Activated CD4-positive, alpha-beta T cell treated with anti-CD3 and anti-CD28 coated beads, Interleukin-2, amount 10 ng/mL, durations not matched to agents 7 days and 5 days (primary cell): ENCODE measurements around the gene C1orf167. TPM values are rescaled to one million over a fixed set of nuclear protein-coding genes. Genes with fewer than 3 reads are reported as not detected.

Experiments
- CTCF ChIA-PET: fragments of 350-600 bp; sonication (Branson Sonifier 250); formaldehyde crosslinking; loops from one replicate; lab custom pipeline; 2021; ENCODE audit warnings: antibody characterized with exemption; lab: Charles Lee
- POLR2A ChIA-PET: fragments of 350-600 bp; sonication (Branson Sonifier 250); formaldehyde crosslinking; loops from one replicate; lab custom pipeline; 2021; ENCODE audit warnings: antibody characterized with exemption; lab: Charles Lee
- DNase-seq: peaks from one replicate; pipeline ENCODE4 v3.0.0-alpha.2; 2020
- H3K27ac Mint-ChIP-seq: one replicate; pipeline ENCODE4 v1.8.0; 2021; ENCODE audit warnings: mild to moderate bottlenecking, moderate library complexity, mixed read lengths
- H3K27me3 Mint-ChIP-seq: one replicate; pipeline ENCODE4 v1.8.0; 2021; ENCODE audit warnings: mixed read lengths
- H3K36me3 Mint-ChIP-seq: one replicate; pipeline ENCODE4 v1.8.0; 2021; ENCODE audit warnings: low read depth, mixed read lengths
- H3K4me1 Mint-ChIP-seq: one replicate; pipeline ENCODE4 v1.8.0; 2021; ENCODE audit warnings: mixed read lengths
- H3K4me3 Mint-ChIP-seq: one replicate; pipeline ENCODE4 v1.8.0; 2021; ENCODE audit warnings: mild to moderate bottlenecking, moderate library complexity, mixed read lengths
- H3K9me3 Mint-ChIP-seq: one replicate; pipeline ENCODE4 v1.8.0; 2021; ENCODE audit warnings: mixed read lengths
- total RNA-seq, 2 experiments: library from RNA; stranded (reverse); gene quantifications; one replicate each; pipeline ENCODE4 v1.2.3, GENCODE V29; 2021

C1orf167 gene
- total RNA-seq, 2 experiments from 2014 or later = not detected

DNA sequence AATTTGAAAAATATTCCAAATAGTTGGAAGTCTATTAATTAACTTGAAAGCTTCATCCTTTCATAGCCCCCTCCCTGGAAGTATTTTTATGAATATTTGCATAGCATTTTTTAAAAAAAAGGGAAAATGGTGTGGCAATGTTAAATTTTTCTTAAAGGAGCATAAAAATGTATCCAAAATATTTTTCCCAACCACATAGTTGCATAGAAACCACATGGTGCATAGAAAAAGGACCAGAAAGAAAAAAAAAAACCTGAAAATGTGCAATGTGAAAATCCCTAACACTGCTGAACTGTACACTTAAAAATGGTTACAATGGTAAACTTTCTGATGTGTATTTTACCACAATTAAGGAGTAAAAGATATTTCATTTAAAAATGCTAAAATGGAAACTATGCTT lies 8.0 kb downstream of the C1orf167 start:
- POLR2A ChIA-PET = no interaction called here

DNA sequence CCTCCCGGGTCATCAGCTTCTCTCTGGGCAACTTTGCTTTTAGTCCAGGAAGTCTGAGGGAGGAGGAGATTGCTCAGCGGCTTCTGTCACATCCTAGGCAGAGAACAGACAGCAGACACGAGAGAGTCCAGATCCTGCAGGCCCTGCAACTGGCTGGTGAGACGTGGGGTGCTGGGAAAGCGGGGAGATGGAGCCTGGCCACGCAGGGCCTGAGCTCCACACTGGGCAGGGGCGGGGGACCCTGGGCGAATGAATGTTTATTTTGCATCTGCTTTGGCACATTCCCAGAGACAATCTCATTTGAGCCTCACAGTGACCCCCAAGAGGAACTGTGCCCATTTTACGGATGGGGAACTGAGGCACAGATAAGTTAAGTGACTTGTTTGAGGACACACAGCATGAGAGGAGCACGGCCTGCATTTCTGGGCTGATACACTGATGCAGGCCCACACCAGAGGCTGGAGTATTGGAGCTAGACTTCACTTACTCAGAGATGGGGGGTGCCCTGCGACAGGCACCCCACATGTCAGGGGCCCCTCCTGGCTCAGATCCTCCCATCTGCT lies 9.6 kb downstream of the C1orf167 start:
- Mint-ChIP-seq H3K9me3 (no peaks in the 10 kb centered on the region), H3K4me1 (no peaks in the 10 kb centered on the region), H3K27ac (no peak overlapping the region), H3K36me3 (no peaks in the 10 kb centered on the region), H3K4me3 (no peak overlapping the region), H3K27me3 (peaks cover 5% of the 10 kb centered on the region)
- ChIA-PET CTCF (no interaction called here), POLR2A (interaction anchor here (0.7 kb wide), 1 partner anchor 136 kb away, joined by 5 read pairs; no protein-coding TSS in a partner anchor)
- no peak for DNase-seq

More for the DNA sequence above, 8.0 kb downstream of the C1orf167 start:
- H3K36me3 Mint-ChIP-seq = no peaks in the 10 kb centered on the region
- no peak overlapping the region for H3K4me3 Mint-ChIP-seq
- no peaks in the 10 kb centered on the region for H3K4me1 Mint-ChIP-seq
- no peak for DNase-seq
- H3K27me3 Mint-ChIP-seq = peaks cover 5% of the 10 kb centered on the region
- CTCF ChIA-PET = interaction anchor here (0.6 to 0.9 kb wide), 2 partner anchors 29 to 144 kb away, joined by 5 read pairs; no protein-coding TSS in a partner anchor
- no peak overlapping the region for H3K27ac Mint-ChIP-seq
- H3K9me3 Mint-ChIP-seq = no peaks in the 10 kb centered on the region

DNA sequence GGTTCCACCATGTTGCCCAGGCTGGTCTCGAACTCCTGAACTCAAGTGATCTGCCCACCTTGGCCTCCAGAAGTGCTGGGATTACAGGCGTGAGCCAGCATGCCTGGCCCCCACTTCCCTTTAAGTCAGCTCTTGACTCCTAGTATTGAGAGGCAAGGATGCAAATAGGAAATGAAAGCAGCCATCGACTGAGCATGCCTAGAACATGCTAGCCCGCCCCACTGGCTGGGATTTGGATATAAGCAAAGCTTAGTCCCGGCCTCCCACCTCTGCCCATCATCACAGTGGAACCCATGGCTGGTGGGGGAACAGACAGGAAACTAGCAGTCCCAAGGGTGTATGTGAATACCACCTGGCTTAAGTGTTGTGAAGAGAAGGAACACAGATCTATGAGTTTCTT lies 10.5 kb downstream of the C1orf167 start:
- Mint-ChIP-seq H3K4me1 (no peaks in the 10 kb centered on the region), H3K4me3 (no peak overlapping the region), H3K36me3 (no peaks in the 10 kb centered on the region), H3K9me3 (no peaks in the 10 kb centered on the region), H3K27me3 (peaks cover 5% of the 10 kb centered on the region), H3K27ac (no peak overlapping the region)
- CTCF ChIA-PET = interaction anchor here (0.6 kb wide), 1 partner anchor 20 kb away, joined by 3 read pairs; no protein-coding TSS in a partner anchor
- DNase-seq = no peak
- POLR2A ChIA-PET = no interaction called here

DNA sequence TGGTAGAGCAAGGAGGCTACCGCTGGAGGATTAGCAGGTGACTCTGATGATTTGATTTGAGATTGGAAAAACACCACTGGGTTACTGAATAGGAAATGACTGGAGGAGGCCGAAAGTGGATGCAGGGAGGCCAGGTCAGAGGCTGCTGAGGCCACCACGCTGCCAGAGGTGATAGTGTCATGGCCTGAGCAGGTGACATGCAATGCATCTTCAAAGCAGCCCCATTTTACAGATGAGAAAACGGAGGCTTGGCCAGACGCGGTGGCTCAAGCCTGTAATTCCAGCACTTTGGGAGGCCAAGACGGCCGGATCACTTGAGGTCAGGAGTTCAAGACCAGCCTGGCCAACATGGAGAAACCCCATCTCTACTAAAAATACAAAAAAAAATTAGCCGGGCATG lies 12.8 kb downstream of the C1orf167 start:
- ChIA-PET POLR2A (interaction anchor here (0.5 kb wide), 1 partner anchor 8 kb away, joined by 3 read pairs; no protein-coding TSS in a partner anchor), CTCF (interaction anchor here (1.3 kb wide), 1 partner anchor 44 kb away, joined by 3 read pairs; no protein-coding TSS in a partner anchor)
- peaks cover 5% of the 10 kb centered on the region for H3K27me3 Mint-ChIP-seq
- no peaks in the 10 kb centered on the region for H3K9me3 Mint-ChIP-seq
- no peaks in the 10 kb centered on the region for H3K36me3 Mint-ChIP-seq
- DNase-seq = no peak
- no peak overlapping the region for H3K4me3 Mint-ChIP-seq
- no peak overlapping the region for H3K27ac Mint-ChIP-seq
- no peaks in the 10 kb centered on the region for H3K4me1 Mint-ChIP-seq

DNA sequence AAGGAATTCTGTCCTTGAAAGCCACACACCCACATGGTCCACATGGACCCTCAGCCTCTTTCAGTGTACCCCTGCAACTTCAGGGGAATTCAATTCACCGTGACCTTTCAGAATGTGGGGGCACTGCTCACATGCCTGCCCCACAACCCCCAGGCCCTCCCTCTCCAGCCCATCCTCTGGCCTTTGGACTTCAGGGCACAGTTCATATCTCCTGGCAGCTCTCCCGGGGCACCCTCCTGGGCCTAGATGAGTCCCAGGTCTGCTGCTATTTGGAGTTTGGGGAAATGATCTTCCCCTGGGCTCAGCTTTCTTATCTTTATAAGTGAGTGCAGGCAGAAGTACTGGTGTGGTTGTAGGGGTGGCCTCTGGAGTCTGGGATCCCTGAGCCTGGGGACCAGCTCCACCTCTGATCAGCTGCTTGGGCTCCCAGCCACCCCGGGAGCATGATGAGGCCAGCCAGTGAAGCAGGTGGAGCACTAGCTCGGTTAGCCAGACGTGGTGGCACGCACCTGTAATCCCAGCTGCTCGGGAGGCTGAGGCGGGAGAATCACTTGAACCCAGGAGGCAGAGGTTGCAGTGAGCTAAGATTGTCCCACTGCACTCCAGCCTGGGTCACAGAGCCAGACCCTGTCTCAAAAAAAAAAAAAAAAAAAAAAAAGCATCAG lies 15.8 kb downstream of the C1orf167 start:
- no peaks in the 10 kb centered on the region for H3K9me3 Mint-ChIP-seq

DNA sequence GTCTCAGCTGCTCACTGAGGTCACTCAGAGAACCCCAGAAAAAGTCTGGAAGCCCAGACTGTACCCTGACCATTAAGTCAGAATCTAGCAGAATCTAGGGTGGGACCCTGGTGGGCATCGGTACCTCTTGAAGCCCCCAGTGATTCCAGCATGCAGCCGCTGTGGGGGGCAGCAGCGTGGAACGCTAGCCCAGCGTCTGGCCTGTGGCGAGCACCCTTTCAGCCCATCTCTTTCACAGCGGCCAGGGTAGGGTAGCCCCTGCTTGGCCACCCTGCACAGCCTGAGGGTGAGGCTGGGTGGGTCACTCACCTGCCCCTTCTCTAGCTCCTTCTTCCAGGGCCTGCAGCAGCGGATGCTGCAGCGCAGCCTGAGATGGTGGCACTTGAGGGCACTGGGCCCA lies 16.3 kb downstream of the C1orf167 start:
- peaks cover 5% of the 10 kb centered on the region for H3K27me3 Mint-ChIP-seq
- H3K9me3 Mint-ChIP-seq = no peaks in the 10 kb centered on the region
- H3K4me3 Mint-ChIP-seq = no peak overlapping the region
- H3K36me3 Mint-ChIP-seq = no peaks in the 10 kb centered on the region
- no peaks in the 10 kb centered on the region for H3K4me1 Mint-ChIP-seq
- H3K27ac Mint-ChIP-seq = no peak overlapping the region
- ChIA-PET CTCF (no interaction called here), POLR2A (no interaction called here)
- no peak for DNase-seq

More for the DNA sequence above, 15.8 kb downstream of the C1orf167 start:
- no peaks in the 10 kb centered on the region for H3K36me3 Mint-ChIP-seq
- POLR2A ChIA-PET = no interaction called here
- peaks cover 5% of the 10 kb centered on the region for H3K27me3 Mint-ChIP-seq
- CTCF ChIA-PET = interaction anchor here (1.2 kb wide), 1 partner anchor 122 kb away, joined by 4 read pairs; no protein-coding TSS in a partner anchor
- H3K4me3 Mint-ChIP-seq = no peak overlapping the region
- H3K4me1 Mint-ChIP-seq = no peaks in the 10 kb centered on the region
- H3K27ac Mint-ChIP-seq = no peak overlapping the region
- DNase-seq = no peak

DNA sequence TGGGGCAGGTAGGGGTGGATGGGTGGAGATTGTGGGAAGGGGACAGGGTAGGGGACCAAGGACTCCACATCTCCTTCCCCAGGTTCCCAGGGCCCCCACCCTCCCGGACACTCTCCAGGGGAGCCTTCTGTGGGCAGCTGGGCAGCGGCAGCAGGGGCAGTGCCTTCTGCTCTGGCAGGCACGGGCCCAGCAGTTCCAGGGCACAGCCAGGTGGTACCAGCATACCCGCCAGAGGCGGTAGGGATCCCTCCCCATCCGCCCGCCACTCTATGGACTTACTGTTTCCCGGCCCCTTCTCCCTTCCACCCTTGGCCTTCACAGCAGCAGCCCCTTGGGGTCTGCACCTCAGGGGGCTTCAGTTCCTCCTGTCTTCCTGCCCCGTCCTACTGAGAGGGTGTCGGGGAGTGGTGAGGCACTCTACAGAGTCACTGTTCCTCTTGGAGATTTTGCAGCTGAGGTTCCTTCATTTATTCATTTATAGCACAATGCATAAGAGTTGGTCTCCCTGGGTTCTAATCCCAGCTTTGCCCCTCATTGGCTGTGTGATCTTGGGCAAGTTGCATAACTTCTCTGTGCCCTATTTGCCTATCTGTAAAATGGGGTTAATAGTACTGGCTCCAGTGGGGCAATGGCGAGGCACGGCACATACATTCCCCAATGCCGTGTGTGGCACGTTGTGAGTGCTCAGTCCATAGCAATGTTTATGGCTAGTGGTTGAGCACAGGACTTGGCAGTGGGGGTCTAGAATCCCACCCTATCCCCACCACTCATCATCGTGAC lies 17.0 kb downstream of the C1orf167 start:
- no peaks in the 10 kb centered on the region for H3K9me3 Mint-ChIP-seq
- H3K4me1 Mint-ChIP-seq = no peaks in the 10 kb centered on the region
- ChIA-PET CTCF (interaction anchor here (0.5 kb wide), 1 partner anchor 159 kb away, joined by 3 read pairs; no protein-coding TSS in a partner anchor), POLR2A (no interaction called here)
- no peak overlapping the region for H3K27ac Mint-ChIP-seq
- DNase-seq = no peak
- H3K36me3 Mint-ChIP-seq = no peaks in the 10 kb centered on the region
- no peak overlapping the region for H3K4me3 Mint-ChIP-seq
- peaks cover 5% of the 10 kb centered on the region for H3K27me3 Mint-ChIP-seq

DNA sequence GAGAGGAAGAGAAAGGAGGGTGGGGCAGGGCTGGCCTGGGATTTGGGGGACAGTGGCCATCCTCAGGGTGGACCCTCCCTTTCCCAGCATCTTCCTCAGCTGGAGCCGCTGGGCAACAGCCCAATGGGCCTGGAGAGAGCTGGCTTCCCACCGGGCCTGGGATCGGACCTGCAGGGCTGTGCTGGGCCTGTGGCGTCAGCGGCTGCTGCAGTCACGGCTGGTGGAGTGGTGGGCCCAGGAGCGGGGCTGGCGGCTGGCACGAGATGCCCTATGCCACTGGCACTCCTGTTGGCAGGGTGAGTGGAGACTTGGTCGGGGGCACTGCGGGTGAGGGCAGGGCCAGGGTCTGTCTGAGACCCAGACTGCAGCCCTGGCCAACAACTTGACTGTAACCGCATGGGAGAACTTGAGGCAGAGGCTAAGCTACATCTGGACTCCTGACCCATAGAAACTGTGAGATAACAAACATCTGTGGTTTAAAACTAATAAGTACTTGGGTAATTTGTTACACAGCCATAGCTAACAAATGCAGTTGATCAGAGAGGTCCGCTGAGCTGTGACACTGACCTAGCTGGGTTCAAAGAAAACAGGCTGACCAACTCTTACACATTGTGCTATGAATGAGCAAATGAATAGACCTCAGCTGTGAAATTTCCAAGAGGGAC lies 17.9 kb downstream of the C1orf167 start:
- CTCF ChIA-PET = interaction anchor here (0.5 kb wide), 1 partner anchor 158 kb away, joined by 3 read pairs; no protein-coding TSS in a partner anchor
- H3K4me3 Mint-ChIP-seq = no peak overlapping the region
- H3K9me3 Mint-ChIP-seq = no peaks in the 10 kb centered on the region
- no peaks in the 10 kb centered on the region for H3K36me3 Mint-ChIP-seq
- DNase-seq = no peak
- H3K4me1 Mint-ChIP-seq = no peaks in the 10 kb centered on the region
- POLR2A ChIA-PET = interaction anchor here (0.6 kb wide), 1 partner anchor 107 kb away, joined by 5 read pairs; no protein-coding TSS in a partner anchor
- no peak overlapping the region for H3K27ac Mint-ChIP-seq
- H3K27me3 Mint-ChIP-seq = no peaks in the 10 kb centered on the region

DNA sequence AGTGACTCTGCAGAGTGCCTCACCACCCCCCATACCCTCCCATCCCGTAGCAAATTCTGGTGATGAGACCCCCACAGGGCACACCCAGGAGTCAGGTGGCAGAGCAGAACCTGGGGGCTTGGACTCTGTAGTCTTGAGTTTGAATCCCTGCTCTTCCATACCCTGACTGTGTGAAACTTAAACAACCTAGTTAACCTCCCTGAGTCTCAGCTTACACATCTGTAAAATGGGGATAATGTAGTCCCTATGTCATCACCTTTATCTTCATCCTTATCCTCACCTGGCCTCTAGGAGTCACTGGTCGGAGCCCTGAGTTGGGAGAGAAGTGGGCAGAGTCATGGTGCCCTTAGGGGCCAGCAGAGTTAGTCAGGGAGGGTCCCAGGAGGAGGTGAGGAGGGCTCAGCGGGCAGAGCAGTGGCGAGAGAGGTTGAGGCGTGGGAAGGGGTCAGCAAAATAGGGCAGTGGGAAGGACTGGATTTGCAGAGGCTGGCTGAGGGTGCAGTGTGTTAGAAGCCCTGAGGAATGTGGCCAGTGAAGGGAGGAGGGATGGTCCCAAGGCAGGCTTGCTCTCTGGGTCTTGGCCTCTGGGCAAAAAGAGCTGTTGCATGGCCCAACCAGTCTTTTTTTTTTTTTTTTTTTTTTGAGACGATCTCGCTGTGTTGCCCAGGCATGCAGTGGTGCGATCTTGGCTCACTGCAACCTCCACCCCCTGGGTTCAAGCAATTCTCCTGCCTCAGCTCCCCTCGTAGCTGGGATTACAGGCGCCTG lies 18.6 kb downstream of the C1orf167 start:
- Mint-ChIP-seq H3K36me3 (no peaks in the 10 kb centered on the region), H3K4me1 (no peaks in the 10 kb centered on the region), H3K4me3 (no peak overlapping the region), H3K27me3 (no peaks in the 10 kb centered on the region), H3K9me3 (no peaks in the 10 kb centered on the region), H3K27ac (no peak overlapping the region)
- DNase-seq = no peak
- ChIA-PET CTCF (no interaction called here), POLR2A (no interaction called here)

DNA sequence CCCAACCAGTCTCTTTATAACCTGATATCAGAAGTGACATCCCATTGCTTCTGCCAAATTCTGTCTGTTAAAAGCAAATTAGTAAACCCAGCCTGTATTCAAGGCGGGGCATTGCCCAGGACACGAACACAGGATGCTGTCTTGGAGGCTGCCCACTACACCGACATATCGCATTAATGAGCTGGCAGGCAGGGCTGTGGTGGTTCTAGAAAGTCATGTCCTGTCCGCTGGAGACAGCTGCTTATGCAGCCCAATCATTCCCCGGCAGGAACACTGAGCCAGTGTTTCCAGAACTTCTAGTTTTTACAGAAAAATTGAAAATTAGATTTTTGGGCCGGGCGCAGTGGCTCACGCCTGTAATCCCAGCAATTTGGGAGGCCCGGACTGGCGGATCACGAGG lies 19.3 kb downstream of the C1orf167 start:
- CTCF ChIA-PET = no interaction called here
- Mint-ChIP-seq H3K4me3 (no peak overlapping the region), H3K36me3 (no peaks in the 10 kb centered on the region), H3K4me1 (peaks cover 2% of the 10 kb centered on the region), H3K9me3 (no peaks in the 10 kb centered on the region), H3K27ac (no peak overlapping the region), H3K27me3 (no peaks in the 10 kb centered on the region)
- DNase-seq = no peak
- POLR2A ChIA-PET = no interaction called here

DNA sequence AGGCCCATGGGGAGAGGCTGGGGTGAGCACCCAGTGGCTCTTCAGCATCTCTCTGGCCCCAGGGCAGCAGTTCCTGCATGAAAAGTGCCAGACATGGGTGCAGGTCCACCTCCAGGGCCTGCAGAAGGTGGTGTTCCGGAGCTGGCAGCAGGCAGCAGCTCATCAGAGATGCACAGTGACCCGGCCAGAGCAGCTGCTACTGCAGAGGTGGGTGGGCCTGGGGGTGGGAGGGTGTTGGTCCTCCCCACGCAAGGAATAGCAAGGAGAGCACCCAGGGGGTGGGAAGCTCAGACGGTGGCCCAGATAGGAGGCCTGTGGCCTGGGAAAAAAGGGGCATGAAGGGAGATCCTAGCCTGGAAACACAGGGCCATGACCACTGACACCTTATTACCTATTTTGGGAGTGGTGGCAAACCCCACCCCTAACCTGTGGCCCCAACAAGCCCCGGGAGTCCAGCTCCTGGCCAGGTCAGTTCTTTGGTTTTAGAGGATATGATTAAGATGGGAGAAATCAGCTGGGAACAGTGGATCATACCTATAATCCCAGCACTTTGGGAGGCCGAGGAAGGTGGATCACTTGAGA lies 20.2 kb downstream of the C1orf167 start:
- Mint-ChIP-seq H3K27me3 (no peaks in the 10 kb centered on the region), H3K27ac (no peak overlapping the region), H3K4me3 (no peak overlapping the region), H3K4me1 (peaks cover 2% of the 10 kb centered on the region), H3K9me3 (no peaks in the 10 kb centered on the region), H3K36me3 (no peaks in the 10 kb centered on the region)
- ChIA-PET POLR2A (interaction anchor here (0.7 kb wide), 1 partner anchor 8 kb away, joined by 3 read pairs; no protein-coding TSS in a partner anchor), CTCF (interaction anchor here (1.1 to 1.2 kb wide), 2 partner anchors 15 to 25 kb away, joined by 3 to 4 read pairs; no protein-coding TSS in a partner anchor)
- DNase-seq = no peak
